HG03135 (cell line): Measurements from ENCODE around the gene GSTM3.
"Not testable (repeated sequence)": the region's sequence is repeated elsewhere in the genome, so short reads cannot be mapped to it uniquely, and the experiment has no call there.

Experiments
- ATAC-seq: cut with Tn5 transposase; IDR thresholded peaks from one replicate; pipeline ENCODE4 v1.9.1; 2021; ENCODE audit warnings: mild to moderate bottlenecking, moderate library complexity; ENCODE audit not compliant: unreplicated experiment

GSTM3 gene

GRCh38 chr1:109732390-109732881 lies 8.4 kb downstream of the GSTM3 start:
- no peak for ATAC-seq

- no peak for ATAC-seq
These were observed 10.2 kb downstream of the GSTM3 start for GRCh38 chr1:109730666-109731065.

- no peak for ATAC-seq
These were observed 12.0 kb downstream of the GSTM3 start for GRCh38 chr1:109728870-109729269.

GRCh38 chr1:109726728-109727373 lies 14.0 kb downstream of the GSTM3 start:
- ATAC-seq, result no peak

GRCh38 chr1:109726007-109726406 lies 14.8 kb downstream of the GSTM3 start:
- no peak for ATAC-seq

- ATAC-seq, result no peak
These were observed 15.3 kb downstream of the GSTM3 start for GRCh38 chr1:109725510-109725909.

GRCh38 chr1:109724933-109725332 lies 15.9 kb downstream of the GSTM3 start:
- ATAC-seq, result no peak

- no peak for ATAC-seq
These were observed 17.7 kb downstream of the GSTM3 start for GRCh38 chr1:109722908-109723691.

GRCh38 chr1:109721971-109722370 lies 18.9 kb downstream of the GSTM3 start:
- ATAC-seq, result no peak

- no peak for ATAC-seq
These were observed 19.8 kb downstream of the GSTM3 start for GRCh38 chr1:109721042-109721441.

- ATAC-seq, result no peak
These were observed 21.5 kb downstream of the GSTM3 start for GRCh38 chr1:109719337-109719837.

- no peak for ATAC-seq
These were observed 22.3 kb downstream of the GSTM3 start for GRCh38 chr1:109718495-109718894.

GRCh38 chr1:109717729-109718128 lies 23.1 kb downstream of the GSTM3 start:
- no peak for ATAC-seq

GRCh38 chr1:109716570-109717090 lies 24.2 kb downstream of the GSTM3 start:
- no peak for ATAC-seq

- ATAC-seq, result no peak
These were observed 24.7 kb downstream of the GSTM3 start for GRCh38 chr1:109716121-109716520.

GRCh38 chr1:109714661-109715372 lies 26.0 kb downstream of the GSTM3 start:
- ATAC-seq, result no peak

GRCh38 chr1:109713636-109714035 lies 27.2 kb downstream of the GSTM3 start:
- no peak for ATAC-seq

GRCh38 chr1:109712321-109712864 lies 28.4 kb downstream of the GSTM3 start:
- no peak for ATAC-seq

GRCh38 chr1:109711593-109712320 lies 29.1 kb downstream of the GSTM3 start, which contains the start of gene GSTM5:
TSS of gene GSTM5 (plus strand) at chr1:109712251. CDS start at chr1:109712313, 62 bp downstream.
- not testable (repeated sequence) for ATAC-seq

GRCh38 chr1:109709822-109710221 lies 31.0 kb downstream of the GSTM3 start:
- ATAC-seq, result not testable (repeated sequence)
